ENCODE data around the gene MYO16. TPM values are rescaled to one million over a fixed set of nuclear protein-coding genes. Genes with fewer than 3 reads are reported as not detected.

The MYO16 gene
- total and polyA plus RNA-seq, 2 of the 4 experiments (the other 2 are of a cell fraction) = under 0.01 to 0.03 TPM

- in situ Hi-C loops (cut with MboI; ENCODE audit: low sequenced_read_pairs) = no loop called here
Observed at GRCh38 chr13:108785844-108786243, 156.4 kb downstream of the MYO16 start.

More at GRCh38 chr13:108785844-108786243, 156.4 kb downstream of the MYO16 start:
- no peak overlapping the region for H4K5ac ChIP-seq (ENCODE audit: low read depth, low read length)
- H4K91ac ChIP-seq (ENCODE audit: insufficient read depth, low read depth, low read length) = no peak overlapping the region
- no peaks in the 10 kb centered on the region for H4K20me1 ChIP-seq (ENCODE audit: insufficient read depth, low read length)
- no peaks in the 10 kb centered on the region for H3K36me3 ChIP-seq (ENCODE audit: control insufficient read depth, insufficient read depth, low read length)
- H3K4me3 ChIP-seq (ENCODE audit: insufficient read depth, low read depth, low read length) = no peak overlapping the region
- no peak overlapping the region for H3K56ac ChIP-seq (ENCODE audit: extremely low read depth, insufficient read depth, low read length)
- H4K8ac ChIP-seq (ENCODE audit: low read depth in 2 of 2, low read length in 2 of 2) = no peak overlapping the region
- H3K27ac ChIP-seq (ENCODE audit: insufficient read depth, low read length) = no peak overlapping the region
- H2BK120ac ChIP-seq (ENCODE audit: low read depth, low read length) = no peak overlapping the region
- WGBS, 2 experiments (ENCODE audit: extremely low coverage in 2 of 2, insufficient read length in 1 of 2) = 17% methylated on average over 1 of the region's 3 CpGs; no CpG with 5 or more reads in 1 of the 2 experiments
- no TSS peak for BruUV-seq (replicated peaks)
- no peak overlapping the region for H2AFZ ChIP-seq (replicated peaks; ENCODE audit: low read length, poor library complexity)
- no peak overlapping the region for H2AK5ac ChIP-seq (ENCODE audit: low read depth, low read length)
- no peak overlapping the region for H3K23ac ChIP-seq (ENCODE audit: low read depth, low read length)
- dilution Hi-C loops (cut with HindIII; ENCODE audit: low sequenced_read_pairs, unreplicated experiment) (no loop called here), intact Hi-C loops (cut with micrococcal nuclease) (no loop called here)
- no peaks in the 10 kb centered on the region for H3K4me1 ChIP-seq (ENCODE audit: control insufficient read depth, insufficient read depth, low read length)
- no peak overlapping the region for H2AK9ac ChIP-seq (replicated peaks; ENCODE audit: low read depth, low read length, poor library complexity)
- no peaks in the 10 kb centered on the region for H3K9me1 ChIP-seq (ENCODE audit: insufficient read depth, low read length)
- 0 out of 2 replicates have a peak, but pooled peaks cover 1% of the 10 kb centered on the region for H3K9me3 ChIP-seq (ENCODE audit: control insufficient read depth, insufficient read depth, low read length)
- no peak for ATAC-seq (ENCODE audit: low read depth)
- H3K9ac ChIP-seq (ENCODE audit: low read depth, low read length) = no peak overlapping the region
- H2BK20ac ChIP-seq (ENCODE audit: low read depth, low read length) = no peak overlapping the region
- ChIA-PET POLR2A (ENCODE audit: unreplicated experiment) (no interaction called here), CTCF (interaction anchor here (0.8 to 1.0 kb wide), 2 partner anchors 9 to 10 kb away, joined by 3 read pairs; no protein-coding TSS in a partner anchor)
- no peak overlapping the region for H2BK5ac ChIP-seq (ENCODE audit: low read depth, low read length, poor library complexity, severe bottlenecking)
- no peak overlapping the region for H3K4me2 ChIP-seq (ENCODE audit: low read depth, low read length)
- no peaks in the 10 kb centered on the region for H3K27me3 ChIP-seq (ENCODE audit: control insufficient read depth, insufficient read depth, low read length)
- no peak overlapping the region for H3K18ac ChIP-seq (ENCODE audit: low read depth, low read length)
- no peaks in the 10 kb centered on the region for H3K79me1 ChIP-seq (ENCODE audit: low read depth in 1 of 2, low read length in 2 of 2)
- H3K4ac ChIP-seq (ENCODE audit: low read depth, low read length) = no peak overlapping the region
- no peak for TF ChIP-seq RCOR1 (IDR thresholded peaks at IDR 0.05; ENCODE audit: insufficient replicate concordance, low read length)
- TF ChIP-seq SMC3 (IDR thresholded peaks at IDR 0.05; ENCODE audit: low read depth, low read length) = no peak
- TF ChIP-seq, protein P1, sequence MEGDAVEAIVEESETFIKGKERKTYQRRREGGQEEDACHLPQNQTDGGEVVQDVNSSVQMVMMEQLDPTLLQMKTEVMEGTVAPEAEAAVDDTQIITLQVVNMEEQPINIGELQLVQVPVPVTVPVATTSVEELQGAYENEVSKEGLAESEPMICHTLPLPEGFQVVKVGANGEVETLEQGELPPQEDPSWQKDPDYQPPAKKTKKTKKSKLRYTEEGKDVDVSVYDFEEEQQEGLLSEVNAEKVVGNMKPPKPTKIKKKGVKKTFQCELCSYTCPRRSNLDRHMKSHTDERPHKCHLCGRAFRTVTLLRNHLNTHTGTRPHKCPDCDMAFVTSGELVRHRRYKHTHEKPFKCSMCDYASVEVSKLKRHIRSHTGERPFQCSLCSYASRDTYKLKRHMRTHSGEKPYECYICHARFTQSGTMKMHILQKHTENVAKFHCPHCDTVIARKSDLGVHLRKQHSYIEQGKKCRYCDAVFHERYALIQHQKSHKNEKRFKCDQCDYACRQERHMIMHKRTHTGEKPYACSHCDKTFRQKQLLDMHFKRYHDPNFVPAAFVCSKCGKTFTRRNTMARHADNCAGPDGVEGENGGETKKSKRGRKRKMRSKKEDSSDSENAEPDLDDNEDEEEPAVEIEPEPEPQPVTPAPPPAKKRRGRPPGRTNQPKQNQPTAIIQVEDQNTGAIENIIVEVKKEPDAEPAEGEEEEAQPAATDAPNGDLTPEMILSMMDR (conservative IDR thresholded peaks at IDR 0.05; ENCODE audit: low read depth, low read length) = no peak
- no peak for TF ChIP-seq NFE2L2 (IDR thresholded peaks at IDR 0.05; ENCODE audit: low read depth, low read length)
- TF ChIP-seq MXI1 (IDR thresholded peaks at IDR 0.05; ENCODE audit: borderline replicate concordance, low read depth, low read length) = no peak
- no peak for TF ChIP-seq MAZ (IDR thresholded peaks at IDR 0.05; ENCODE audit: borderline replicate concordance, low read depth, low read length)
- TF ChIP-seq POLR2A (IDR thresholded peaks at IDR 0.05; ENCODE audit: low read depth, low read length) = no peak
- TF ChIP-seq USF2 (IDR thresholded peaks at IDR 0.05; ENCODE audit: low read depth, low read length) = no peak
- TF ChIP-seq CHD1 (IDR thresholded peaks at IDR 0.05; ENCODE audit: low read depth, low read length) = no peak
- no peak for TF ChIP-seq BHLHE40 (IDR thresholded peaks at IDR 0.05; ENCODE audit: low read depth, low read length)
- TF ChIP-seq RFX5 (IDR thresholded peaks at IDR 0.05; ENCODE audit: low read depth, low read length) = no peak
- no peak for TF ChIP-seq FOS (IDR thresholded peaks at IDR 0.05; ENCODE audit: low read depth, low read length)
- no peak for TF ChIP-seq ELK1 (IDR thresholded peaks at IDR 0.05; ENCODE audit: borderline replicate concordance, low read depth, low read length)
- TF ChIP-seq MAFK (IDR thresholded peaks at IDR 0.05; ENCODE audit: low read depth, low read length) = no peak
- TF ChIP-seq CEBPB (IDR thresholded peaks at IDR 0.05; ENCODE audit: low read depth, low read length) = no peak
- no peak for TF ChIP-seq RAD21 (IDR thresholded peaks at IDR 0.05; ENCODE audit: low read length)
- no peak overlapping the region for H2BK15ac ChIP-seq (ENCODE audit: low read depth, low read length)
- DNase-seq = no peak
- H3K14ac ChIP-seq (replicated peaks; ENCODE audit: low read depth, low read length) = no peak overlapping the region
